Keratinocyte (primary cell): ENCODE data around the gene OTOGL. TPM values are rescaled to one million over a fixed set of nuclear protein-coding genes. Genes with fewer than 3 reads are reported as not detected.

ENCODE experiments used
- DNase-seq: peaks from one replicate; pipeline ENCODE4 v3.0.0-alpha.2; 2011; ENCODE audit warnings: low read depth, missing footprints, low spot score
- FAIRE-seq: peaks from 2 replicates; lab custom pipeline; 2011; peaks lifted over from hg19 to GRCh38; lab: Jason Lieb, UNC
- H2AFZ ChIP-seq: 2 replicates; pipeline ENCODE4 v1.6.0; 2012; ENCODE audit warnings: low read length, control low read depth, inconsistent platforms; ENCODE audit not compliant: control insufficient read depth
- H3K27ac ChIP-seq: 2 replicates; pipeline ENCODE4 v1.5.1; 2011; ENCODE audit warnings: low read length; ENCODE audit not compliant: control insufficient read depth, insufficient read depth
- H3K27me3 ChIP-seq: 3 replicates; pipeline ENCODE4 v1.6.0; 2011; ENCODE audit warnings: low read length; ENCODE audit not compliant: control insufficient read depth, insufficient read depth; ENCODE audit errors: extremely low read depth
- H3K36me3 ChIP-seq, 2 experiments: 2 replicates in 1 of 2; 3 replicates in 1 of 2; pipeline ENCODE4 v1.5.1; 2011; ENCODE audit warnings: low read length in 2 of 2, mild to moderate bottlenecking in 1 of 2; ENCODE audit not compliant: control insufficient read depth in 2 of 2, insufficient read depth in 2 of 2; ENCODE audit errors: extremely low read depth in 1 of 2
- H3K4me1 ChIP-seq: 3 replicates; pipeline ENCODE4 v1.5.1; 2011; ENCODE audit warnings: low read length; ENCODE audit not compliant: control insufficient read depth, insufficient read depth; ENCODE audit errors: extremely low read depth
- H3K4me2 ChIP-seq: 3 replicates; pipeline ENCODE4 v1.6.0; 2011; ENCODE audit warnings: low read depth, low read length; ENCODE audit not compliant: control insufficient read depth, insufficient read depth; ENCODE audit errors: extremely low read depth
- H3K4me3 ChIP-seq, 3 experiments: fragments of 200-600 bp in 1 of 3; sonication (generic) in 1 of 3; 2 replicates in 2 of 3; 3 replicates in 1 of 3; pipeline ENCODE4 v1.5.1; 2011 to 2016; ENCODE audit warnings: low read length in 3 of 3, mild to moderate bottlenecking in 3 of 3, control low read depth in 2 of 3, inconsistent platforms in 1 of 3, low read depth in 1 of 3, mixed read lengths in 1 of 3, mixed run types in 1 of 3, moderate library complexity in 1 of 3; ENCODE audit not compliant: control insufficient read depth in 2 of 3, insufficient read depth in 2 of 3; ENCODE audit errors: extremely low read depth in 1 of 3
- H3K79me2 ChIP-seq: 2 replicates; pipeline ENCODE4 v1.6.0; 2012; ENCODE audit warnings: low read length; ENCODE audit not compliant: control insufficient read depth, insufficient read depth
- H3K9ac ChIP-seq: 3 replicates; pipeline ENCODE4 v1.6.0; 2011; ENCODE audit warnings: low read length; ENCODE audit not compliant: control insufficient read depth, insufficient read depth; ENCODE audit errors: extremely low read depth
- H3K9me1 ChIP-seq: 3 replicates; pipeline ENCODE4 v1.6.0; 2011; ENCODE audit warnings: low read length; ENCODE audit not compliant: control insufficient read depth, insufficient read depth; ENCODE audit errors: extremely low read depth
- H3K9me3 ChIP-seq: 2 replicates; pipeline ENCODE4 v1.5.1; 2012; ENCODE audit warnings: low read depth, low read length; ENCODE audit not compliant: control insufficient read depth
- H4K20me1 ChIP-seq: 3 replicates; pipeline ENCODE4 v1.6.0; 2011; ENCODE audit warnings: low read length; ENCODE audit not compliant: control insufficient read depth, insufficient read depth; ENCODE audit errors: extremely low read depth
- CTCF ChIP-seq, 3 experiments: IDR thresholded peaks in 1 of 3; conservative IDR thresholded peaks in 1 of 3; optimal IDR thresholded peaks in 1 of 3; 2 replicates in 2 of 3; 3 replicates in 1 of 3; pipeline versions ENCODE3 to v1.5.1; 2011; ENCODE audit warnings: low read length in 3 of 3, mild to moderate bottlenecking in 3 of 3, moderate library complexity in 2 of 3, control low read depth in 1 of 3, inconsistent platforms in 1 of 3; ENCODE audit not compliant: insufficient read depth in 2 of 3; ENCODE audit errors: extremely low read depth in 1 of 3
- EZH2 ChIP-seq: IDR thresholded peaks from one replicate; pipeline ENCODE4 v1.6.1; 2012; ENCODE audit warnings: inconsistent platforms, mild to moderate bottlenecking, low read length, moderate library complexity
- dilution Hi-C: fragments of 300-500 bp; cut with MboI; formaldehyde crosslinking; loops from one replicate; pipeline ENCODE4 v1.7.0; 2020; ENCODE audit warnings: low sequenced_read_pairs; ENCODE audit not compliant: extremely low pct_ligation_motif_present
- polyA plus RNA-seq, 5 experiments: library from polyadenylated mRNA; depleted of rRNA in 3 of 5; stranded (reverse) in 3 of 5; stranded (forward) in 1 of 5; unstranded in 1 of 5; fragments of >200 nt; gene quantifications; 1 replicate in 1 of 5; 2 replicates in 3 of 5; 3 replicates in 1 of 5; pipeline versions ENCODE4 v1.2.1 to v1.2.3, GENCODE V29; 2011 to 2012; ENCODE audit warnings: missing spikeins in 2 of 5, low read depth in 1 of 5, low replicate concordance in 1 of 5

Gene OTOGL
- polyA plus RNA-seq, 1 donor (not counting 4 experiments of a cell fraction or from before 2014, with no cell fraction given) = 0.08 TPM

GRCh38 chr12:80273144-80273543 lies 173.8 kb downstream of the OTOGL start:
- no peak overlapping the region for H3K4me3 ChIP-seq
- peaks cover 16% of the 10 kb centered on the region for H3K4me1 ChIP-seq
- H3K4me2 ChIP-seq = no peak overlapping the region
- H2AFZ ChIP-seq = no peak overlapping the region
- DNase-seq (no peak), FAIRE-seq (no peak)
- H3K79me2 ChIP-seq = no peaks in the 10 kb centered on the region
- H3K36me3 ChIP-seq = no peaks in the 10 kb centered on the region
- no peaks in the 10 kb centered on the region for H4K20me1 ChIP-seq
- no peaks in the 10 kb centered on the region for H3K27me3 ChIP-seq
- no peak for TF ChIP-seq EZH2
- no peak for TF ChIP-seq CTCF (optimal IDR thresholded peaks at IDR 0.05 in 1 of 3, IDR thresholded peaks at IDR 0.05 in 1 of 3, conservative IDR thresholded peaks at IDR 0.05 in 1 of 3; ENCODE audit: extremely low read depth in 1 of 3, insufficient read depth in 2 of 3, low read length in 3 of 3)
- peaks cover 3% of the 10 kb centered on the region for H3K9me1 ChIP-seq
- H3K9ac ChIP-seq = no peak overlapping the region
- no peak overlapping the region for H3K27ac ChIP-seq
- dilution Hi-C loops = no loop called here
- H3K9me3 ChIP-seq = no peaks in the 10 kb centered on the region

- Histone ChIP-seq H3K36me3 (no peaks in the 10 kb centered on the region), H3K4me1 (peaks cover 8% of the 10 kb centered on the region), H2AFZ (no peak overlapping the region), H3K9me3 (no peaks in the 10 kb centered on the region), H3K27me3 (no peaks in the 10 kb centered on the region), H3K4me3 (no peak overlapping the region), H3K4me2 (no peak overlapping the region), H3K9ac (no peak overlapping the region), H4K20me1 (no peaks in the 10 kb centered on the region), H3K79me2 (no peaks in the 10 kb centered on the region), H3K9me1 (no peaks in the 10 kb centered on the region), H3K27ac (no peak overlapping the region)
- no peak for DNase-seq
- dilution Hi-C loops = no loop called here
- FAIRE-seq = no peak
- TF ChIP-seq CTCF (optimal IDR thresholded peaks at IDR 0.05 in 1 of 3, IDR thresholded peaks at IDR 0.05 in 1 of 3, conservative IDR thresholded peaks at IDR 0.05 in 1 of 3; ENCODE audit: extremely low read depth in 1 of 3, insufficient read depth in 2 of 3, low read length in 3 of 3) (no peak), EZH2 (no peak)
These were observed 178.4 kb downstream of the OTOGL start for GRCh38 chr12:80277732-80278131.
